ENCODE data around the gene ZDHHC9.

DNA sequence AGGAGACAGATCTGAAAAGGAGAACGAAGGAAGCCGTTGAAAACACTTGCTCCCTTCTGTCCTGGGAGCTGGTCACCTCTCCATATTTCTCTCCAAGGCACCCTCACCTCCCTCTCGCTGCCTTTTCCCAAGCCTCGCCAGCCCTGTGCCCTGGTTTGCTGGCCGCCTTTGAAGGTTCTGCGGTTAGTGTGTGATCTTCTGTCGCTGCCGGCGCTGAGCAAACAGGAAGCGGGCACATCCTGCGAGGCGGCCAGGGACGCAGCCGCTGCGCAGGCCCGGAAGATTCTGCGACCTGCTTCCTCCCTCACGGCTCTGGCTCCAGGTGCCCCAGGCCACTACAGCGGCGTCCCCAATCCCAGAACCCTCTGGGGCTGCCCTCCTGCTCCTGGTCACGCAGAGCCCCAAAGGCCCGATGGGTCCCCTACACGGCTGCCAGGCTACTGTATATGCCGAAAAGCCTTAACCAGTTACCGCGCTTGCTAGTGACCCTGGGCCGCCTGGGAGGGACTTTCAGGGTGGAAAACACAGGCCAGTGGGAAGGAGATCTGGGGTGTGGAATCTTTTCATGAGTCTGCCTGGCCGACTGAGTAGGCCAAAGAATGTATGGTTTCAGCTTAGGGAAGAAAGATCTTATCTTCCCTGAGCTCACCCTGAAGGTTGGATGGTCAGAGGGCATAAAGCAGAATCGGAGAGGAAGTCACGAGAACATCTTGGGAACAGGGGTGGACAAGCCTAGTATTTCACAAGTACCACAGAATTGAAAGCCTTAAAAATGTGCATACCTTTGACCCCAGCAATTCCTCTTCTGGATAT, 66.3 kb downstream of the ZDHHC9 start:
- TF ChIP-seq, protein P1, sequence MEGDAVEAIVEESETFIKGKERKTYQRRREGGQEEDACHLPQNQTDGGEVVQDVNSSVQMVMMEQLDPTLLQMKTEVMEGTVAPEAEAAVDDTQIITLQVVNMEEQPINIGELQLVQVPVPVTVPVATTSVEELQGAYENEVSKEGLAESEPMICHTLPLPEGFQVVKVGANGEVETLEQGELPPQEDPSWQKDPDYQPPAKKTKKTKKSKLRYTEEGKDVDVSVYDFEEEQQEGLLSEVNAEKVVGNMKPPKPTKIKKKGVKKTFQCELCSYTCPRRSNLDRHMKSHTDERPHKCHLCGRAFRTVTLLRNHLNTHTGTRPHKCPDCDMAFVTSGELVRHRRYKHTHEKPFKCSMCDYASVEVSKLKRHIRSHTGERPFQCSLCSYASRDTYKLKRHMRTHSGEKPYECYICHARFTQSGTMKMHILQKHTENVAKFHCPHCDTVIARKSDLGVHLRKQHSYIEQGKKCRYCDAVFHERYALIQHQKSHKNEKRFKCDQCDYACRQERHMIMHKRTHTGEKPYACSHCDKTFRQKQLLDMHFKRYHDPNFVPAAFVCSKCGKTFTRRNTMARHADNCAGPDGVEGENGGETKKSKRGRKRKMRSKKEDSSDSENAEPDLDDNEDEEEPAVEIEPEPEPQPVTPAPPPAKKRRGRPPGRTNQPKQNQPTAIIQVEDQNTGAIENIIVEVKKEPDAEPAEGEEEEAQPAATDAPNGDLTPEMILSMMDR (IDR thresholded peaks at IDR 0.05 in 4 of 5, conservative IDR thresholded peaks at IDR 0.05 in 1 of 5), result no peak
- TF ChIP-seq POLR2A (IDR thresholded peaks at IDR 0.05), result no peak
